Thoracic aorta (tissue), 2 donors: Measurements from ENCODE around the gene CALN1. TPM values are rescaled to one million over a fixed set of nuclear protein-coding genes. Genes with fewer than 3 reads are reported as not detected.

Source experiments
- ATAC-seq: fragments of 150-250 bp; one replicate; pipeline ENCODE4 v1.8.0; 2017; ENCODE audit warnings: low read depth; ENCODE audit not compliant: insufficient number of reproducible peaks, low FRiP score
- DNase-seq: peaks from one replicate; pipeline ENCODE4 v3.0.0-alpha.2; 2020; ENCODE audit warnings: low spot score
- H3K27ac ChIP-seq, 2 donors: fragments of 200-600 bp; sonication (generic); 1 replicate in 1 of 2; 2 replicates in 1 of 2; pipeline ENCODE4 v1.5.1; 2016; ENCODE audit warnings: mild to moderate bottlenecking in 2 of 2, moderate library complexity in 2 of 2
- H3K27me3 ChIP-seq: fragments of 200-600 bp; sonication (generic); replicated peaks from 2 replicates; pipeline ENCODE4 v1.6.0; 2016; ENCODE audit warnings: mild to moderate bottlenecking; ENCODE audit not compliant: insufficient read depth
- H3K36me3 ChIP-seq: fragments of 200-600 bp; sonication (generic); one replicate; pipeline ENCODE4 v1.5.1; 2016
- H3K4me1 ChIP-seq, 2 donors: fragments of 200-600 bp; sonication (generic); 1 replicate in 1 of 2; 2 replicates in 1 of 2; pipeline versions ENCODE4 v1.5.1 to v1.6.0; 2016; ENCODE audit warnings: low read depth in 2 of 2, mild to moderate bottlenecking in 1 of 2; ENCODE audit not compliant: control insufficient read depth in 1 of 2
- H3K4me3 ChIP-seq: fragments of 200-600 bp; sonication (generic); 2 replicates; pipeline ENCODE4 v1.5.1; 2016; ENCODE audit warnings: mild to moderate bottlenecking
- H3K9me3 ChIP-seq: fragments of 200-600 bp; sonication (generic); 2 replicates; pipeline ENCODE4 v1.5.1; 2016
- total RNA-seq, 2 donors: library from RNA; depleted of rRNA; stranded (reverse); fragments of >200 nt; gene quantifications; one replicate each; pipeline versions ENCODE4 v1.1.0 to v1.2.3, GENCODE V29; 2016
- TF ChIP-seq, protein P1 (sequence below): fragments of 200-600 bp; sonication (generic); IDR thresholded peaks from one replicate; pipeline ENCODE4 v1.5.1; 2019; ENCODE audit warnings: antibody characterized with exemption

CALN1 gene
- total RNA-seq, 2 donors from 2014 or later: not detected

DNA sequence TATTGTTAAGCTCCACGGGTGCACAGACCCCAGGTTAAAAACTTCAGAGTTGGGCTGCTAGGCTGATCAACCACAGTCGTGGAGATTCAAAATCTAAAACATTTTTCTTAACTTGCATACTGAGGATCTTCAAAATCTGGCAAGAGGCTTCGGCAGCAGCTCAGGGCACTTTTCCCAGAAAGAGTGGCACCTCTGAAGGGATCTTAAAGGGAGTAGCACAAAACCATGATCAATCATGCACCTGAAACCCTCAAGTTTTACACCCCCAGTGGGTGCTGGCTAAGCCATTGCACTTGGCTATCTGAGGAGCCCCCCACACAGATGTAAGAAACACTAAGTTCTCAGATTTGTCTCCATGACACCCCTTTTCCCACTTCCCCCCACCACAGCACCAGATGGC lies 151.7 kb downstream of the CALN1 start:
- Histone ChIP-seq H3K27ac (no peak overlapping the region), H3K4me3 (no peak overlapping the region), H3K27me3 (no peaks in the 10 kb centered on the region), H3K36me3 (no peaks in the 10 kb centered on the region), H3K9me3 (no peaks in the 10 kb centered on the region), H3K4me1 (no peaks in the 10 kb centered on the region)
- TF ChIP-seq, protein P1, sequence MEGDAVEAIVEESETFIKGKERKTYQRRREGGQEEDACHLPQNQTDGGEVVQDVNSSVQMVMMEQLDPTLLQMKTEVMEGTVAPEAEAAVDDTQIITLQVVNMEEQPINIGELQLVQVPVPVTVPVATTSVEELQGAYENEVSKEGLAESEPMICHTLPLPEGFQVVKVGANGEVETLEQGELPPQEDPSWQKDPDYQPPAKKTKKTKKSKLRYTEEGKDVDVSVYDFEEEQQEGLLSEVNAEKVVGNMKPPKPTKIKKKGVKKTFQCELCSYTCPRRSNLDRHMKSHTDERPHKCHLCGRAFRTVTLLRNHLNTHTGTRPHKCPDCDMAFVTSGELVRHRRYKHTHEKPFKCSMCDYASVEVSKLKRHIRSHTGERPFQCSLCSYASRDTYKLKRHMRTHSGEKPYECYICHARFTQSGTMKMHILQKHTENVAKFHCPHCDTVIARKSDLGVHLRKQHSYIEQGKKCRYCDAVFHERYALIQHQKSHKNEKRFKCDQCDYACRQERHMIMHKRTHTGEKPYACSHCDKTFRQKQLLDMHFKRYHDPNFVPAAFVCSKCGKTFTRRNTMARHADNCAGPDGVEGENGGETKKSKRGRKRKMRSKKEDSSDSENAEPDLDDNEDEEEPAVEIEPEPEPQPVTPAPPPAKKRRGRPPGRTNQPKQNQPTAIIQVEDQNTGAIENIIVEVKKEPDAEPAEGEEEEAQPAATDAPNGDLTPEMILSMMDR: no peak
- no peak for ATAC-seq
- DNase-seq: no peak

DNA sequence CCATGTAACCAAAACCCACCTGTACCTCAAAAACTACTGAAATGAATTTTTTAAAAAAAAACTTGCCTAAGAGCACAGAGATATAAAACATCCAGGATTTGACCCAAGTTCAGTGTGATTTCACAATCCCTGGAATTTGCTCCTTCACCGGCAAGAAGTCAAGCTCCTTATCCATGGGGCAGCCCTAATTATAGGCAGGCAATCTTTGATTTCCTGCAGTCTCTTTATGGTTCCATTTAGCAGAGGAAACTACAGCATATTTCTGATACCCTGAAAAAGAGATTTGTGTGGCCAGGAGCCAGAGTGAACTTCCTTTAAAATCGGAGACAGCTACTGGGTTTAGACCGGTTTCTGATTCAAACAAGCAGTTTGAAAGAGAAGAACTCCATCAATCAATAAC lies 154.1 kb downstream of the CALN1 start:
- ATAC-seq (no peak), DNase-seq (no peak)
- Histone ChIP-seq H3K36me3 (no peaks in the 10 kb centered on the region), H3K9me3 (no peaks in the 10 kb centered on the region), H3K4me3 (no peak overlapping the region), H3K4me1 (no peaks in the 10 kb centered on the region), H3K27ac (no peak overlapping the region), H3K27me3 (no peaks in the 10 kb centered on the region)
- TF ChIP-seq, protein P1: no peak

DNA sequence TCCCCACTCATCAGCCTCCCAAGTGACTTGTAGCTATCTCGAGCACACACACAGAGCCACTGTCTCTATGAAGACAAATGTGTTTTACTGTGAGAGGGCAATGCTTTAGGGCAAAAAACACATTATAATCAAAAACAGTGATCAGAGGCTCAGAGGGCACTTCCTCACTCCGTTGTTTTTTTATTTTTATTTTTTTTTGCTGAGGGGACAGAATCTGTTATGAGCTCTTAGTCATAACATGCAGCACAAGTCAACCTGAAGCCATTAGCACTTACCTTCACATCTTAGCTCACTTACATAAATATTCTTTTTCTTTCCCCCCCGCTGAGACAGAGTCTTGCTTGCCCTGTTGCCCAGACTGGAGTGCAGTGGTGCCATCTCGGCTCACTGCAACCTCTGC lies 157.7 kb downstream of the CALN1 start:
- TF ChIP-seq, protein P1: no peak
- no peaks in the 10 kb centered on the region for H3K4me1 ChIP-seq
- no peak overlapping the region for H3K27ac ChIP-seq
- no peak for ATAC-seq
- no peaks in the 10 kb centered on the region for H3K27me3 ChIP-seq
- no peak for DNase-seq
- no peak overlapping the region for H3K4me3 ChIP-seq
- no peaks in the 10 kb centered on the region for H3K36me3 ChIP-seq
- H3K9me3 ChIP-seq: no peaks in the 10 kb centered on the region

DNA sequence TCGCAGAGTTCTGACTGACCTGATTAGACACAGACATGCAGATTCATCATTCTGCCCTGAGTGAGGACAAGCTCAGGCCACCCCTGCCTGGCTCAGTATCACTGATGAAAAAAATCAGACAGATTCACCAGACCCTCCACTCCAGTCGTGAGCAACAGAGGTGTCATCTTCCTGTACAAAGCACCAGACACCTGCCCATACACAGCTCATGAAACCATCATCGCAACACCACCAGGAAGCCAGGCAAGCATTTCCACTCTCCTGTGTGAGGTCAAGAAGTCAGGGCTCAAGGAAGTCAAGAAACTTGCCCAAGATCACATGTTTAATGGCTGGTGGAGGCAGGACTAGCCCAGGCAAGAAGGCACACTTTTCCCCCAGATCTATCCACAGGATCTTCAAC lies 163.0 kb downstream of the CALN1 start:
- no peak overlapping the region for H3K4me3 ChIP-seq
- no peaks in the 10 kb centered on the region for H3K4me1 ChIP-seq
- no peak overlapping the region for H3K27ac ChIP-seq
- ATAC-seq (no peak), DNase-seq (no peak)
- no peaks in the 10 kb centered on the region for H3K9me3 ChIP-seq
- no peaks in the 10 kb centered on the region for H3K27me3 ChIP-seq
- H3K36me3 ChIP-seq: no peaks in the 10 kb centered on the region
- TF ChIP-seq, protein P1: no peak

DNA sequence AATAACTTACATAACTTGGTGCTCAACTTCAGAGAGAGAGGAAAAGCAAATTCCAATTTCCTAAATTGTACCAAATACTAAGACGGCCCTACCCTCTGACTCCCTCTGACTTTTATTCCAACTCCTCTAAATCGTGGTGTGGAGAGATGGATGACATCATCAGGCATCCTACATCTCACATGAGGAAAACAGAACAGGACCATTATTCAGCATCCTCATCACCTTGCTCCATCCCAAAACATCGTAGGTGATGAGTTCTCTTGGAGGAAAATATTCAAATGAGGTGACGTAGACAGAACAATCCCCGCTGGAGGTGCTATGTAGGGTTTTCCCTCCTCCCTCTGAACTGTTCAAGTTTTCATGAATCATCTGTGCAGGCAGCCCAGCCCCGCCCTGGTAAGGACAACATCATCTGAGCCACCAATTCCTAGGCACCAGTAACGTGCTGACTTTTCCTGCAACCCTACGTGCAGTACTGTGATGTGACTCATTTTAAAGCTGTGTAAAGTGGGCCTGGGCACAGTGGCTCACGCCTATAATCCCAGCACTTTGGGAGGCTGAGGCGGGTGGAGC lies 167.2 kb downstream of the CALN1 start:
- H3K9me3 ChIP-seq: no peaks in the 10 kb centered on the region
- no peaks in the 10 kb centered on the region for H3K4me1 ChIP-seq
- H3K27me3 ChIP-seq: no peaks in the 10 kb centered on the region
- H3K36me3 ChIP-seq: no peaks in the 10 kb centered on the region
- H3K4me3 ChIP-seq: no peak overlapping the region
- TF ChIP-seq, protein P1: no peak
- no peak for ATAC-seq
- no peak overlapping the region for H3K27ac ChIP-seq
- DNase-seq: no peak
